Caco-2 (cell line): ENCODE results near the gene PRKAR2B. TPM values are rescaled to one million over a fixed set of nuclear protein-coding genes. Genes with fewer than 3 reads are reported as not detected.

Source experiments
- BruUV-seq: library from RNA; stranded (reverse); fragments of 400-500 nt; replicated peaks from 2 replicates; lab custom pipeline; 2021; lab: Mats Ljungman, UMichigan
- CTCF ChIA-PET: fragments of 300-600 bp; sonication (Branson Sonifier 250); formaldehyde crosslinking; loops from one replicate; lab custom pipeline; 2022; ENCODE audit warnings: antibody characterized with exemption; lab: Charles Lee
- POLR2A ChIA-PET: fragments of 300-600 bp; sonication (Branson Sonifier 250); formaldehyde crosslinking; loops from one replicate; lab custom pipeline; 2022; ENCODE audit warnings: antibody characterized with exemption; lab: Charles Lee
- DNase-seq, 2 experiments: peaks; one replicate each; pipeline versions ENCODE4 v3.0.0 to v3.0.0-alpha.2; 2020 to 2022
- H3K27me3 ChIP-seq: replicated peaks from 2 replicates; pipeline ENCODE4 v1.6.0; 2011; ENCODE audit warnings: low read length; ENCODE audit not compliant: control insufficient read depth, insufficient read depth
- H3K36me3 ChIP-seq: 2 replicates; pipeline ENCODE4 v1.5.1; 2011; ENCODE audit warnings: low read length; ENCODE audit not compliant: control insufficient read depth, insufficient read depth
- H3K4me1 ChIP-seq: fragments of 250-450 bp; sonication (Bioruptor Pico); 2 replicates; pipeline ENCODE4 v1.5.1; 2020; ENCODE audit warnings: mild to moderate bottlenecking
- H3K4me3 ChIP-seq: 2 replicates; pipeline ENCODE4 v1.5.1; 2011; ENCODE audit warnings: low read depth, mild to moderate bottlenecking, control low read depth, low read length
- H3K9me3 ChIP-seq: fragments of 250-450 bp; sonication (Bioruptor Pico); 2 replicates; pipeline ENCODE4 v1.5.1; 2020; ENCODE audit warnings: mild to moderate bottlenecking, moderate library complexity
- H3K27ac Mint-ChIP-seq: one replicate; pipeline ENCODE4 v1.8.0; 2022; ENCODE audit warnings: mixed read lengths; ENCODE audit not compliant: unreplicated experiment
- H3K27me3 Mint-ChIP-seq: one replicate; pipeline ENCODE4 v1.8.0; 2022; ENCODE audit warnings: mixed read lengths; ENCODE audit not compliant: insufficient read depth, unreplicated experiment
- H3K36me3 Mint-ChIP-seq: one replicate; pipeline ENCODE4 v1.8.0; 2022; ENCODE audit warnings: mild to moderate bottlenecking, mixed read lengths; ENCODE audit not compliant: insufficient read depth, unreplicated experiment
- H3K4me1 Mint-ChIP-seq: one replicate; pipeline ENCODE4 v1.8.0; 2022; ENCODE audit warnings: low read depth, mixed read lengths; ENCODE audit not compliant: unreplicated experiment
- H3K4me3 Mint-ChIP-seq: one replicate; pipeline ENCODE4 v1.8.0; 2022; ENCODE audit warnings: mild to moderate bottlenecking, moderate library complexity, mixed read lengths; ENCODE audit not compliant: unreplicated experiment
- H3K9me3 Mint-ChIP-seq: one replicate; pipeline ENCODE4 v1.8.0; 2022; ENCODE audit warnings: mixed read lengths; ENCODE audit not compliant: unreplicated experiment
- intact Hi-C: fragments of 100-400 bp; cut with micrococcal nuclease; formaldehyde crosslinking; loops from one replicate; pipeline ENCODE4 v1.10.0; 2022; ENCODE audit not compliant: unreplicated experiment
- total RNA-seq: library from RNA; stranded (reverse); gene quantifications from 2 replicates; pipeline ENCODE4 v1.2.3, GENCODE V29; 2022
- TF ChIP-seq, protein P1 (sequence below), 2 experiments: fragments of 200-600 bp in 1 of 2; IDR thresholded peaks; 1 replicate in 1 of 2; 2 replicates in 1 of 2; pipeline versions ENCODE4 v1.5.1 to v1.8.0; 2011 to 2022; ENCODE audit warnings: antibody characterized with exemption in 1 of 2, control low read depth in 1 of 2, inconsistent platforms in 1 of 2, low read depth in 1 of 2, low read length in 1 of 2, mild to moderate bottlenecking in 1 of 2, moderate library complexity in 1 of 2; ENCODE audit not compliant: insufficient read depth in 1 of 2, severe bottlenecking in 1 of 2, unreplicated experiment in 1 of 2

The PRKAR2B gene
- total RNA-seq, 1 experiment from 2014 or later, result 0.07 TPM

DNA sequence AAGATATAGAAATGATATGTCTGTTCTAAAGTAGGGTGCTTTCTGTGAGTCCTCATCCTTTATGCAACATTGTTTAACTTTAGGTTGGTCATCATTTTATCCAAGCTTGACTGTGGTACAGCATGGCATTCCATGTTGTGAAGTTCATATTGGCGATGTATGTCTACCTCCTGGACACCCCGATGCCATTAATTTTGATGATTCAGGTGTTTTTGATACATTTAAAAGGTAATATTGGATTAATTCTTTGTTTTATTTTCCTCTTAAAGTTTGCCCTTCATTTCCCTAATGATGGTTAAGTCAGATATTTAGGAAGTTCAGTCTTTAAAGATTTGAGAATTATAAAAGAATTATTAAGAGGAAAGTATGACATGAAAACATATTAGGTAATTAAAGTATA lies 145.6 kb downstream of the PRKAR2B start:
- no peaks in the 10 kb centered on the region for H3K27me3 ChIP-seq
- ChIA-PET CTCF (no interaction called here), POLR2A (no interaction called here)
- no peak overlapping the region for H3K4me3 ChIP-seq
- Mint-ChIP-seq H3K4me1 (no peaks in the 10 kb centered on the region), H3K27ac (no peak overlapping the region), H3K27me3 (no peaks in the 10 kb centered on the region), H3K9me3 (no peaks in the 10 kb centered on the region), H3K36me3 (peaks cover 33% of the 10 kb centered on the region), H3K4me3 (no peak overlapping the region)
- peaks cover 2% of the 10 kb centered on the region; the same call in 1 of the 2 replicates for H3K36me3 ChIP-seq
- BruUV-seq, result no TSS peak
- no peaks in the 10 kb centered on the region for H3K9me3 ChIP-seq
- TF ChIP-seq, protein P1, sequence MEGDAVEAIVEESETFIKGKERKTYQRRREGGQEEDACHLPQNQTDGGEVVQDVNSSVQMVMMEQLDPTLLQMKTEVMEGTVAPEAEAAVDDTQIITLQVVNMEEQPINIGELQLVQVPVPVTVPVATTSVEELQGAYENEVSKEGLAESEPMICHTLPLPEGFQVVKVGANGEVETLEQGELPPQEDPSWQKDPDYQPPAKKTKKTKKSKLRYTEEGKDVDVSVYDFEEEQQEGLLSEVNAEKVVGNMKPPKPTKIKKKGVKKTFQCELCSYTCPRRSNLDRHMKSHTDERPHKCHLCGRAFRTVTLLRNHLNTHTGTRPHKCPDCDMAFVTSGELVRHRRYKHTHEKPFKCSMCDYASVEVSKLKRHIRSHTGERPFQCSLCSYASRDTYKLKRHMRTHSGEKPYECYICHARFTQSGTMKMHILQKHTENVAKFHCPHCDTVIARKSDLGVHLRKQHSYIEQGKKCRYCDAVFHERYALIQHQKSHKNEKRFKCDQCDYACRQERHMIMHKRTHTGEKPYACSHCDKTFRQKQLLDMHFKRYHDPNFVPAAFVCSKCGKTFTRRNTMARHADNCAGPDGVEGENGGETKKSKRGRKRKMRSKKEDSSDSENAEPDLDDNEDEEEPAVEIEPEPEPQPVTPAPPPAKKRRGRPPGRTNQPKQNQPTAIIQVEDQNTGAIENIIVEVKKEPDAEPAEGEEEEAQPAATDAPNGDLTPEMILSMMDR (IDR thresholded peaks at IDR 0.05; ENCODE audit: insufficient read depth in 1 of 2, low read depth in 1 of 2, low read length in 1 of 2, severe bottlenecking in 1 of 2, unreplicated experiment in 1 of 2), result no peak
- intact Hi-C loops, result no loop called here
- no peaks in the 10 kb centered on the region for H3K4me1 ChIP-seq
- no peak for DNase-seq

DNA sequence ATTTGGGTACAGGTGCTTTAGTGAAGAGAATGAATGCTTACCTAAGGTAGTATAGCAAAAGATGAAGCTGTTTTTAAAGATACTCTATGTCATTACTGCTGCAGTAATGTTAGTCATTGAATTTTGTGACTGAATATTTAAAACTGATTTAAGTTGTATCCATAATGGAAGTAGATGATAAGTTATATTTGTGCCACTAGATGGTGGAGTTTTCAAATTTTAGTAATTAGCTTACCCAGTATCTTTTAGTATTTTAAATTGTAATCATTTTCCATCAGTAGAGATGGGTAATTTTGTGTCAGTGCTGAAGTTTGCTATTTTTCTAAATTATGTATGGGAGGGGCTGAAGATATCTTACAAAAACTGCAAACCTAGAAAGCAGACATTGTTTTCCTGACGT lies 149.5 kb downstream of the PRKAR2B start:
- TF ChIP-seq, protein P1 (IDR thresholded peaks at IDR 0.05; ENCODE audit: insufficient read depth in 1 of 2, low read depth in 1 of 2, low read length in 1 of 2, severe bottlenecking in 1 of 2, unreplicated experiment in 1 of 2), result no peak
- no peak for DNase-seq
- Mint-ChIP-seq H3K9me3 (no peaks in the 10 kb centered on the region), H3K36me3 (peaks cover 17% of the 10 kb centered on the region), H3K27me3 (no peaks in the 10 kb centered on the region), H3K4me3 (no peak overlapping the region), H3K27ac (no peak overlapping the region), H3K4me1 (no peaks in the 10 kb centered on the region)
- POLR2A ChIA-PET, result interaction anchor here (0.5 kb wide), 1 partner anchor 372 kb away, joined by 8 read pairs; no protein-coding TSS in a partner anchor
- CTCF ChIA-PET, result no interaction called here
- Histone ChIP-seq H3K36me3 (peaks cover 2% of the 10 kb centered on the region), H3K4me3 (no peak overlapping the region), H3K27me3 (no peaks in the 10 kb centered on the region), H3K9me3 (no peaks in the 10 kb centered on the region), H3K4me1 (no peaks in the 10 kb centered on the region)
- BruUV-seq, result no TSS peak
- intact Hi-C loops, result no loop called here

- Histone ChIP-seq H3K4me1 (no peaks in the 10 kb centered on the region), H3K27me3 (no peaks in the 10 kb centered on the region), H3K9me3 (no peaks in the 10 kb centered on the region), H3K36me3 (peaks cover 3% of the 10 kb centered on the region), H3K4me3 (no peak overlapping the region)
- CTCF ChIA-PET, result no interaction called here
- DNase-seq, result no peak
- H3K9me3 Mint-ChIP-seq, result no peaks in the 10 kb centered on the region
- POLR2A ChIA-PET, result no interaction called here
- no peak overlapping the region for H3K4me3 Mint-ChIP-seq
- intact Hi-C loops, result no loop called here
- no peaks in the 10 kb centered on the region for H3K27me3 Mint-ChIP-seq
- TF ChIP-seq, protein P1 (IDR thresholded peaks at IDR 0.05; ENCODE audit: insufficient read depth in 1 of 2, low read depth in 1 of 2, low read length in 1 of 2, severe bottlenecking in 1 of 2, unreplicated experiment in 1 of 2), result no peak
- peaks cover 11% of the 10 kb centered on the region for H3K4me1 Mint-ChIP-seq
- BruUV-seq, result no TSS peak
- peaks cover 44% of the 10 kb centered on the region for H3K36me3 Mint-ChIP-seq
- no peak overlapping the region for H3K27ac Mint-ChIP-seq
These were observed 152.5 kb downstream of the PRKAR2B start for GRCh38 chr7:107196834-107197610.
